ENCODE results near the gene SNX9.
"Not testable (repeated sequence)": the region's sequence is repeated elsewhere in the genome, so short reads cannot be mapped to it uniquely, and the experiment has no call there.

The SNX9 gene

GRCh38 chr6:157887892-157888291 is 64.8 kb downstream of the SNX9 start:
- no peak for DNase-seq (ENCODE audit: low spot score)

DNA sequence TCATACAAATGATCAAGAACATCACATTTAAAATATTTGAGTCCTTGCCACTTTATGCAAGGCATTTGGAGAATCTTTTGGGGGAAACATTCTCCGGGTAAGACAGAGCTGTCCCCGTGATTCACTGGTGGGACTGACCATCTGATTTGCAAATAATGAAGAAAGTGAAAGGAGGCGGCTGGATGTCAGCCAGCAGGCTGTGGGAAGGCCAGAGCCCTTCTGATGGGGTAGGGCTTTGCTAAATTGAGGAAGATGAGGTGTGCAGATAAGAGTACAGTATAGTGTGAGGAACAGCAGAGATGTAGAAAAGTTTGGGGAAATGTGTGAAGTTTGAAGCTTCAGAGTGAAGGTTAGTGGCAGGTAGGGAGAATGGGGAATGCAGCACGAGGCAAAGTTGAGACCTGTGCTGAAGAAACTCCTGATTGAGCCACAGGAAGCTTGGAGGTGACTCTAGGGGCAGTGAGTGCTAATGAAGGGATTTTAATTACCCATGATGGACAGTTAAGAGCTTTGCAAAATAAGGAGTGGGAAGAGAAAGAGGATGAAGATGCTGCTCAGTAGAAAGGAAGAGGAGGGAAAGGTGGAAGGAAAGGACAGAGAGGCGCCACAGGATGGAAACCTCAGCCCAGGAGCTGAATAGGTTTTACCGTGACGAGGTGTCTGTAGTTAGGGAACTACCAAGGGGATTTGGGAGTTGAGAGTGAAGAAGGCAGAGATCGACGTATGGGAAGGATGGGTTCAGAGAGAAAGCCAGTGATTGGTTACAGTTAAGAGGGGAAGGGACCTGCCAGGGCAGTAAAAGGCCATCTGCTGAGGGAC is 68.7 kb downstream of the SNX9 start:
- DNase-seq (ENCODE audit: low spot score) = no peak

DNA sequence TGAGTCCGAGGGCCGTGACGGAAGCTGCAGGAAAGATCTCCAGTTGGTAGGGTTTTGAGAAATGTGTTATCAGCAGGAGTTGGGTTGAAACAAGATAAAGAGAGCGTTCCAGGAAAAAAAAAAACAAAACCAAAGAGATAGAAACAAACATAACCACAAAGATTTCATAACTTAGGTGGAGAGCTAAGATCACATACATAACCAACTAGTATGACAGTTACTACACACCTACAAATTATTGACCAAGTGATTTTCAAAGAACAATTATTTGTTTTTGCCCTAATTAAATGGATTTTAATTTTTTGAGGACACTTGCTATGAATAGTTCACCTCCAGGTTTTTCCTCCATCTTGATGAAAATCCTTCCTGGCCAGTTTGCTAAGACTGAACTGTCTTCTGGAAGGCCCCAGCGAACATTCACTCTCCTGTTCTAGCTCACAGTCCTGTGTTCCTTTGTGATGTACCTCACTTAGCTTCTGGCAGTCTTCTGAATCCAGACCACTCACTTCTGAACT is 69.4 kb downstream of the SNX9 start:
- DNase-seq (ENCODE audit: low spot score) = no peak

DNA sequence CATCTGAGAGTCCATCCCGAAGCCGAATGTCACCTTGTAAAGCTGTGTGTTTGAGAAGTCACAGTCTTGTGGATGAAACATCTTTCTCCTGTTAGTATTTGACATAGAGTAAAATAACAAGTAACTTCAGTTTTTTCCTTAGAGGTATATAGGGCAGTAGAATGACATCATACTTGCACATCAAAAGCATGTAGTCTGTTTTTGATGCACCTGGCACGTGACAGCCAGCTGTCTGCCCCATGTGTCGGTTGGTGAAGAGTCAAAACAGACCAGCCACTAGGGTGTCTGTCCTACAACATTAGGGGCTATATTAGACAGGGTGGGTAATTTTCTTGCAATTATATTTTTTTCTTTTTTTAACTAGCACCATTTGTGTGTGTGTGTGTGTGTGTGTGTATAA is 70.2 kb downstream of the SNX9 start:
- DNase-seq (ENCODE audit: low spot score) = no peak

DNA sequence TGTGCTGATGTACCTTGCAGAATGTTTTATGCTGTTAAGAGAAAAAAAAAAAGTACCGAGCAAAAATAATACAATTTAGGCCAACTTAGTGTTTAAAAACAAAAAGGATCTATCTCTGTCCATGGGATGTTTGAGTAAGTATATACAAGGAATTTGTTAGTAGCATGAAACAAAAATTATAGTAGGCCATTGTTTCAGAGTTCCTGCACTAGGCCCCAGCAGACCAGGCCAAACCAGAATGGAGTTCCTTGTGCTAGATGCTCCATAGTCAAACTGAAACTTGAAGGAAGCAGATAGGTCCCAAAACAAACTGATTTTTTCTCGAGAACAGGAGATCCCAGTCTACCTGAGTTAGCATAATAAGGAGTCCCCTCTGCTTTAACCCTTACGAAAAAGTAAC is 72.5 kb downstream of the SNX9 start:
- no peak for DNase-seq (ENCODE audit: low spot score)

- no peak for DNase-seq (ENCODE audit: low spot score)
Observed at GRCh38 chr6:157896932-157897331, 73.9 kb downstream of the SNX9 start.

- no peak for DNase-seq (ENCODE audit: low spot score)
Observed at GRCh38 chr6:157898169-157898568, 75.1 kb downstream of the SNX9 start.

GRCh38 chr6:157898640-157899039 is 75.6 kb downstream of the SNX9 start:
- no peak for DNase-seq (ENCODE audit: low spot score)

DNA sequence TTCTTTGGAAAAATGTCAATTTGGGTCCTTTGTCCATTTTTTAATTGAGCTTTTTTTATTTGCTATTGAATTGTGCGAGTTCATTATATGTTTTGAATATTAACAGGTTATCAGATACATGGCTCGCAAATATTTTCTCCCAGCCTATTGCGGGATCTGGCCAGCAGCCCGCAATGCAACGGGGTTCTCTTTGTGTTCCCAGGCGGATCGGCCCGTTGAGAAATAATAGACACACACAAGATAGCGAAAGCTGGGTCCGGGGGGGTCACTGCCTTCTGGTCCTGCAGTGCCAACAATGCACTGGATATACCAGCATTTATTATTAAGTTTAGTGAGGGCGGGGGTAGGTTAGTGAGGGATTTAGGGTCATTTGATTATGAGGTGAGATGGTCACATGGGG is 77.2 kb downstream of the SNX9 start:
- not testable (repeated sequence) for DNase-seq (ENCODE audit: low spot score)

DNA sequence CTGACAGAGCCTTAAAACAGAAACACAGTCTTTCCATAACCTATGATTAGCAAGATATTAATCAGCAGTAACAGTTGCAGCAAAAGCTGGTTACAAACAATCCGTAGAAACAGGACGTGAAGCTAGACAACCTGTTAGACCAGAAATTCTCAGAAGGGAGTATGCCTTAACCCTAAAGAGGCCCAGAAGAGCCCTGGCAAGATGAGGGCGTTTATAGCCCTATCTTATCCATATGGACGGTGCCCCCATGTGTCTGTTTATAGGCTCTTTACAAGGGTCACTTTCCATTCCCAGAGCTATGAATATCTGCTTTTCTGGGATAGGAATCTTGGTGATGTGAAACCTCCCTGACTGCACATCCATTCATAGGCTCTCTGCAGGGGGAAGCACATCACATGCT is 77.7 kb downstream of the SNX9 start:
- not testable (repeated sequence) for DNase-seq (ENCODE audit: low spot score)

DNA sequence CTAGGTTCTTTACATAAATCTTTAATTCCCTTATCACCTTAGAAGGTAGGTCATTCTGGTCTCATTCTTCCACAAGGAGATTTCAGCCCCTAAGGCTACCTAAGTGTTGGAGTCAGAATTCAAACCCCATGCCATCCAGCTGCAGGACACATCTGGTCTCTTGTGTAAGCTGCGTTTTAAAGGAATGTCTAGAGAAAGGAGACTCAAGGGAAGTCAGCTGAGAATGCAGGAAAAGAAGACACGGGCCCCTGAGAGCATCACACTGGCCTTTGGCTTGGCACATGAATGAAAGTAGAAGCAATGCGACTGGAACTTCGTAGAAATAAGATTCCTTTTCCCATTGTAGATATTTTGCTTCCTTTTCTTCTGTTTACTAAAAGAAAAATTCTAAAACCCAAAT is 82.0 kb downstream of the SNX9 start:
- no peak for DNase-seq (ENCODE audit: low spot score)

- DNase-seq (ENCODE audit: low spot score) = no peak
Observed at GRCh38 chr6:157905590-157906342, 82.7 kb downstream of the SNX9 start.

- DNase-seq (ENCODE audit: low spot score) = no peak
Observed at GRCh38 chr6:157906537-157907061, 83.6 kb downstream of the SNX9 start.

- DNase-seq (ENCODE audit: low spot score) = no peak
Observed at GRCh38 chr6:157907651-157908050, 84.6 kb downstream of the SNX9 start.

GRCh38 chr6:157908369-157909281 is 85.6 kb downstream of the SNX9 start:
- DNase-seq (ENCODE audit: low spot score) = no peak

DNA sequence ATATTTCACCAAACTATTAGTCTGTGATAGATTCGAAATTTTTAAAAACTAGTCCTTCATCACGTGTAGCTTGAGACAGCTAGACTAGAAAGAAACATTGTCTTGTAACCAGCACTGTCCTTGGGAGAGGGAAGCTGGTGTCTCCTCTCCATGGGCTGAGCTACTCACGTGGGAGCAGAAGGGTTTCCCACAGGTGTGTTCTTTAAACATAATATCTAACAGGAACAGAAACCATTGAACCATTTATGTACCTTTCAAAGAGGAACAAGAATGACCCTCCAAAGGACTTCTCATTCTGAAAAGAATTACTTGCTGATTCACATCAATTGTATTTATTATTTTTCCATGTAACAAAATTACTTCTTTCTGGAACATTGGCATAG is 86.2 kb downstream of the SNX9 start:
- DNase-seq (ENCODE audit: low spot score) = no peak

- DNase-seq (ENCODE audit: low spot score) = no peak
Observed at GRCh38 chr6:157911278-157911677, 88.2 kb downstream of the SNX9 start.

DNA sequence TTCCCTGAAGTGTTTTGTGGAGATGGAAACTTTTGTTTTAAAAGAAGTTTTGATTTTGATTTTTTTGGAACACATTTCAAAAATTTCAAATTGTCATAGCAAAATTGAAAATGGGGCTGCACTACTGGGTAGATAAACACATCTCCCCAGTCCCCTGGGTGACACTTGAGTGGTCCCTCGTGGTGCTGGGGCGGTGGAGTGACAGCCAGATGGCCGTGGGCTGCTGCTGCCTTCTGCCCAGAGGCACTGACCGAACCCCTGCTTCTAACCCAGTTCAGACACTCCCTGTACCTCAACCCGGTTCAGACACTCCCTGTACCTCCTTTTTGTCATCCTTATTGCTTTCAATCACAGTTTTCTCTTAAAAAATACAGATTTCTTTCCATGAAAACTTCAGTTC is 88.7 kb downstream of the SNX9 start:
- DNase-seq (ENCODE audit: low spot score) = no peak

DNA sequence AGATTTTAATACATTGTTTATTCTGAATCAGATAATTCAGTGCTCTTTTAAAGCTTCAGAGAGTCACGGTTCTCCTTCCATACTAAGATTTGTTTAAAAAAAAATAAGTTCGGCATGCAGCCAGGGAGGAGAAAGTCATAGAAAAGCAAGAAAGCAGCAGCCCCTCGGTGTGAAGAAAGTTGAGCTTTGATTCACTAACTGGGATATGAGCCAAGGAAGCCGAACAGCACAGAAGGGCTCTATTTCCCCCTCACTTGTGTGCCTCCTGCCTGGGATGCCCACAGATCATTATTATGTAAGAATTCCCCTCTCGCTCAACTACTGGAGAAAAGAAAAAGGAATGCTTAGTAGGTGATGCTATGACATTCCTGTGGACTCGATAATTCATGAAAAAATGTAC is 89.3 kb downstream of the SNX9 start:
- no peak for DNase-seq (ENCODE audit: low spot score)

- DNase-seq (ENCODE audit: low spot score) = no peak
Observed at GRCh38 chr6:157921685-157922367, 98.8 kb downstream of the SNX9 start.

- DNase-seq (ENCODE audit: low spot score) = no peak
Observed at GRCh38 chr6:157925771-157926170, 102.7 kb downstream of the SNX9 start.
